Embryonic facial prominence (tissue), 1 donor: Measurements from ENCODE around the gene PARVB.

ENCODE experiments used
- DNase-seq: peaks from one replicate; pipeline ENCODE4 v3.0.0-alpha.2; 2016; ENCODE audit errors: extremely low spot score

Gene PARVB

GRCh38 chr22:44182588-44183286 is 158.6 kb downstream of the PARVB start:
- DNase-seq, result no peak

GRCh38 chr22:44183287-44183588 is 159.1 kb downstream of the PARVB start:
- DNase-seq, result no peak

- DNase-seq, result no peak
Measured at GRCh38 chr22:44184006-44184405, 159.9 kb downstream of the PARVB start.

GRCh38 chr22:44185237-44186120 is 161.4 kb downstream of the PARVB start:
- DNase-seq, result no peak

- no peak for DNase-seq
Measured at GRCh38 chr22:44186121-44186510, 162.0 kb downstream of the PARVB start.

GRCh38 chr22:44186737-44187136 is 162.6 kb downstream of the PARVB start:
- DNase-seq, result no peak

GRCh38 chr22:44187652-44188230 is 163.6 kb downstream of the PARVB start:
- DNase-seq, result no peak

GRCh38 chr22:44188316-44188715 is 164.2 kb downstream of the PARVB start:
- DNase-seq, result no peak

GRCh38 chr22:44188986-44189630 is 165.0 kb downstream of the PARVB start:
- no peak for DNase-seq

- no peak for DNase-seq
Measured at GRCh38 chr22:44190381-44190976, 166.4 kb downstream of the PARVB start.

- no peak for DNase-seq
Measured at GRCh38 chr22:44191036-44191454, 166.9 kb downstream of the PARVB start.

GRCh38 chr22:44192098-44192815 is 168.2 kb downstream of the PARVB start:
- no peak for DNase-seq

GRCh38 chr22:44192816-44193534 is 168.9 kb downstream of the PARVB start:
- no peak for DNase-seq

- no peak for DNase-seq
Measured at GRCh38 chr22:44193535-44193891, 169.4 kb downstream of the PARVB start.

- DNase-seq, result no peak
Measured at GRCh38 chr22:44194569-44194968, 170.5 kb downstream of the PARVB start.

- DNase-seq, result no peak
Measured at GRCh38 chr22:44195189-44195871, 171.2 kb downstream of the PARVB start.

GRCh38 chr22:44196241-44196640 is 172.1 kb downstream of the PARVB start:
- DNase-seq, result no peak

GRCh38 chr22:44196731-44197131 is 172.6 kb downstream of the PARVB start:
- no peak for DNase-seq

- DNase-seq, result no peak
Measured at GRCh38 chr22:44197271-44197670, 173.2 kb downstream of the PARVB start.

- no peak for DNase-seq
Measured at GRCh38 chr22:44199164-44199563, 175.1 kb downstream of the PARVB start.
